H9 (cell line): ENCODE results near the gene DNMT3B. TPM values are rescaled to one million over a fixed set of nuclear protein-coding genes. Genes with fewer than 3 reads are reported as not detected.

Experiments
- DNase-seq: peaks from one replicate; pipeline ENCODE4 v3.0.0-alpha.2; 2017
- H2AFZ ChIP-seq: one replicate; pipeline ENCODE4 v1.6.1; 2013; ENCODE audit warnings: mild to moderate bottlenecking, low read length, control low read depth, moderate library complexity
- H2AK5ac ChIP-seq: 2 replicates; pipeline ENCODE4 v1.6.1; 2013; ENCODE audit warnings: low read length, control low read depth, mixed read lengths; ENCODE audit not compliant: insufficient read length
- H2BK120ac ChIP-seq: one replicate; pipeline ENCODE4 v1.6.1; 2013; ENCODE audit warnings: low read depth, mild to moderate bottlenecking, low read length, control low read depth, inconsistent platforms; ENCODE audit not compliant: poor library complexity, severe bottlenecking
- H2BK12ac ChIP-seq: 2 replicates; pipeline ENCODE4 v1.6.1; 2013; ENCODE audit warnings: low read length, control low read depth, mixed read lengths, low read depth; ENCODE audit not compliant: insufficient read length
- H2BK15ac ChIP-seq: 2 replicates; pipeline ENCODE4 v1.6.1; 2013; ENCODE audit warnings: low read depth, low read length, control low read depth
- H2BK20ac ChIP-seq: one replicate; pipeline ENCODE4 v1.6.1; 2013; ENCODE audit warnings: low read depth, mild to moderate bottlenecking, low read length, control low read depth, inconsistent platforms; ENCODE audit not compliant: poor library complexity, severe bottlenecking
- H2BK5ac ChIP-seq: 2 replicates; pipeline ENCODE4 v1.6.1; 2013; ENCODE audit warnings: low read length, control low read depth, mixed read lengths; ENCODE audit not compliant: insufficient read length
- H3K14ac ChIP-seq: 2 replicates; pipeline ENCODE4 v1.6.1; 2013; ENCODE audit warnings: low read length, control low read depth; ENCODE audit not compliant: insufficient read depth
- H3K18ac ChIP-seq: 2 replicates; pipeline ENCODE4 v1.6.1; 2013; ENCODE audit warnings: low read depth, mild to moderate bottlenecking, mixed read lengths, low read length, control low read depth; ENCODE audit not compliant: insufficient read length
- H3K23ac ChIP-seq: 2 replicates; pipeline ENCODE4 v1.6.1; 2013; ENCODE audit warnings: low read length, control low read depth, mixed read lengths, low read depth; ENCODE audit not compliant: insufficient read length
- H3K23me2 ChIP-seq: 2 replicates; pipeline ENCODE4 v1.6.1; 2013; ENCODE audit warnings: low read depth, mild to moderate bottlenecking, mixed read lengths, low read length, control low read depth; ENCODE audit not compliant: insufficient read length, poor library complexity, severe bottlenecking
- H3K27ac ChIP-seq: 2 replicates; pipeline ENCODE4 v1.5.1; 2013; ENCODE audit warnings: low read length, control low read depth, mixed read lengths, low read depth; ENCODE audit not compliant: insufficient read length
- H3K27me3 ChIP-seq: 2 replicates; pipeline ENCODE4 v1.6.1; 2013; ENCODE audit warnings: low read length, control low read depth, inconsistent platforms; ENCODE audit not compliant: insufficient read depth
- H3K4ac ChIP-seq: 2 replicates; pipeline ENCODE4 v1.6.1; 2013; ENCODE audit warnings: low read depth, mild to moderate bottlenecking, control low read depth, inconsistent platforms, low read length, moderate library complexity
- H3K4me1 ChIP-seq: 2 replicates; pipeline ENCODE4 v1.6.1; 2013; ENCODE audit warnings: low read length, control low read depth, inconsistent platforms; ENCODE audit not compliant: insufficient read depth
- H3K4me2 ChIP-seq: 2 replicates; pipeline ENCODE4 v1.6.1; 2013; ENCODE audit warnings: low read length, control low read depth, mixed read lengths; ENCODE audit not compliant: insufficient read length, insufficient read depth
- H3K56ac ChIP-seq: 2 replicates; pipeline ENCODE4 v1.6.1; 2013; ENCODE audit warnings: low read depth, mild to moderate bottlenecking, mixed read lengths, low read length, control low read depth; ENCODE audit not compliant: insufficient read length
- H3K79me1 ChIP-seq: 2 replicates; pipeline ENCODE4 v1.6.1; 2013; ENCODE audit warnings: low read depth, mild to moderate bottlenecking, moderate library complexity, low read length, control low read depth, inconsistent platforms; ENCODE audit not compliant: insufficient read depth, poor library complexity, severe bottlenecking
- H3K79me2 ChIP-seq: 2 replicates; pipeline ENCODE4 v1.6.1; 2013; ENCODE audit warnings: low read length, control low read depth, inconsistent platforms; ENCODE audit not compliant: insufficient read depth
- H3K9ac ChIP-seq: 2 replicates; pipeline ENCODE4 v1.6.1; 2013; ENCODE audit warnings: low read length, control low read depth, mixed read lengths; ENCODE audit not compliant: insufficient read length; ENCODE audit errors: extremely low read depth
- H3K9me3 ChIP-seq: one replicate; pipeline ENCODE4 v1.6.1; 2013; ENCODE audit warnings: low read depth, low read length, inconsistent platforms; ENCODE audit not compliant: control insufficient read depth
- H3T11ph ChIP-seq: one replicate; pipeline ENCODE4 v1.6.1; 2013; ENCODE audit warnings: mild to moderate bottlenecking, low read length, control low read depth, inconsistent platforms
- H4K20me1 ChIP-seq: one replicate; pipeline ENCODE4 v1.6.1; 2013; ENCODE audit not compliant: control insufficient read depth, insufficient read length, insufficient read depth
- H4K5ac ChIP-seq: 2 replicates; pipeline ENCODE4 v1.6.1; 2013; ENCODE audit warnings: low read depth, mild to moderate bottlenecking, mixed read lengths, low read length, control low read depth; ENCODE audit not compliant: insufficient read length
- H4K8ac ChIP-seq: replicated peaks from 2 replicates; pipeline ENCODE4 v1.6.1; 2013; ENCODE audit warnings: low read length, control low read depth, mixed read lengths, low read depth; ENCODE audit not compliant: insufficient read length
- H4K91ac ChIP-seq: 2 replicates; pipeline ENCODE4 v1.6.1; 2013; ENCODE audit warnings: low read depth, mild to moderate bottlenecking, moderate library complexity, mixed read lengths, low read length, control low read depth; ENCODE audit not compliant: insufficient read length
- H3K27ac Mint-ChIP-seq, 3 experiments: 2 replicates in 2 of 3; 3 replicates in 1 of 3; pipeline ENCODE4 v1.8.0; 2020 to 2021; ENCODE audit warnings: mixed read lengths in 3 of 3, mild to moderate bottlenecking in 1 of 3, moderate library complexity in 1 of 3
- H3K27me3 Mint-ChIP-seq: 2 replicates; pipeline ENCODE4 v1.8.0; 2021; ENCODE audit warnings: low read depth, mild to moderate bottlenecking, moderate library complexity, mixed read lengths
- H3K36me3 Mint-ChIP-seq, 3 experiments: 2 replicates in 2 of 3; 3 replicates in 1 of 3; pipeline ENCODE4 v1.8.0; 2020 to 2021; ENCODE audit warnings: low read depth in 3 of 3, mixed read lengths in 3 of 3; ENCODE audit not compliant: insufficient read depth in 1 of 3
- H3K4me1 Mint-ChIP-seq, 2 experiments: 2 replicates each; pipeline ENCODE4 v1.8.0; 2020; ENCODE audit warnings: mixed read lengths in 2 of 2
- H3K4me3 Mint-ChIP-seq, 2 experiments: 2 replicates in 1 of 2; 3 replicates in 1 of 2; pipeline ENCODE4 v1.8.0; 2020 to 2021; ENCODE audit warnings: mild to moderate bottlenecking in 2 of 2, mixed read lengths in 2 of 2, moderate library complexity in 1 of 2
- H3K9me3 Mint-ChIP-seq, 2 experiments: 2 replicates in 1 of 2; 3 replicates in 1 of 2; pipeline ENCODE4 v1.8.0; 2020; ENCODE audit warnings: mild to moderate bottlenecking in 2 of 2, mixed read lengths in 2 of 2, moderate library complexity in 1 of 2
- CTCF ChIP-seq: fragments of 200-600 bp; sonication (generic); conservative IDR thresholded peaks from 3 replicates; pipeline ENCODE4 v1.8.0; 2021; ENCODE audit warnings: antibody characterized with exemption, mild to moderate bottlenecking
- WGBS: extraction: QIAGEN DNeasy Blood & Tissue Kit; methylation state at CpG from one replicate; pipeline ENCODE4 v1.1.7; 2013; ENCODE audit warnings: missing lambda C conversion rate, low lambda C conversion rate, mixed read lengths; ENCODE audit not compliant: insufficient read length; ENCODE audit errors: extremely low coverage; 5-methylcytosine and 5-hydroxymethylcytosine counted together
- total RNA-seq: library from RNA; stranded (reverse); gene quantifications from 2 replicates; pipeline ENCODE4 v1.2.1, GENCODE V29; 2021

Gene DNMT3B
- total RNA-seq, 1 experiment from 2014 or later: 980 TPM

GRCh38 chr20:32762754-32763201, 593 bp downstream of the DNMT3B start:
- Mint-ChIP-seq H3K9me3 (no peaks in the 10 kb centered on the region; a peak in 1 of 5 replicates), H3K4me3 (peak overlapping the region; percentile 99), H3K36me3 (peaks cover 35 to 48% (median 37%) of the 10 kb centered on the region in 3 experiments), H3K27me3 (0 out of 2 replicates have a peak, but pooled peaks cover 2% of the 10 kb centered on the region), H3K27ac (peak overlapping the region; percentile 92 to 95 (median 94); a peak in 6 of 7 replicates), H3K4me1 (peaks cover 45 to 48% of the 10 kb centered on the region in 2 experiments)
- Histone ChIP-seq H3K4ac (no peak overlapping the region), H3K27ac (no peak overlapping the region), H3K4me2 (peak overlapping the region; percentile 79), H3K79me2 (peaks cover 49% of the 10 kb centered on the region), H3K23ac (no peak overlapping the region), H4K20me1 (peaks cover 6% of the 10 kb centered on the region), H3T11ph (no peak overlapping the region), H2BK15ac (no peak overlapping the region), H3K79me1 (no peaks in the 10 kb centered on the region), H2AFZ (no peak overlapping the region), H3K27me3 (no peaks in the 10 kb centered on the region), H4K91ac (no peak overlapping the region), H3K9ac (peak overlapping the region; percentile 76), H4K8ac (no peak overlapping the region), H3K4me1 (peaks cover 6% of the 10 kb centered on the region; the same call in 1 of the 2 replicates), H2BK5ac (no peak overlapping the region), H2BK20ac (no peak overlapping the region), H3K56ac (no peak overlapping the region), H3K18ac (peak overlapping the region; percentile 19), H2AK5ac (no peak overlapping the region), H3K23me2 (peaks cover 23% of the 10 kb centered on the region), H4K5ac (no peak overlapping the region), H3K14ac (peak overlapping the region; percentile 86), H3K9me3 (no peaks in the 10 kb centered on the region), H2BK12ac (no peak overlapping the region), H2BK120ac (no peak overlapping the region)
- no peak for TF ChIP-seq CTCF
- DNase-seq: no peak
- WGBS: no CpG with 5 or more reads among the region's 30 CpGs
